ENCODE results near the gene FBP2. TPM values are rescaled to one million over a fixed set of nuclear protein-coding genes. Genes with fewer than 3 reads are reported as not detected.
A peak's percentile ranks its signal among the peaks of the same experiment; 100 is the strongest.

The FBP2 gene
- total RNA-seq, 2 donors from 2014 or later: 2.0 TPM; not detected in 1

GRCh38 chr9:94639061-94639998 lies 45.7 kb upstream of the FBP2 start, which contains the start of gene FBP1:
Gene FBP1 (minus strand): TSS chr9:94639518. CDS start chr9:94639310, 208 bp downstream.
- TF ChIP-seq CTCF (IDR thresholded peaks at IDR 0.05) (no peak), POLR2A (IDR thresholded peaks at IDR 0.05) (peak; percentile 19)
- intact Hi-C loops (cut with DNase I): no loop called here
- H3K27ac ChIP-seq: peak within 1 kb of the TSS in 1 of 2 donors; percentile 41
- DNase-seq (ENCODE audit: low spot score): no peak
- no peaks in the 10 kb centered on the region for H3K9me3 ChIP-seq
- no peaks in the 10 kb centered on the region for H3K27me3 ChIP-seq (replicated peaks; ENCODE audit: insufficient read depth)
- no peaks in the 10 kb centered on the region for H3K36me3 ChIP-seq
- WGBS: 10% methylated on average over 75 of the region's 79 CpGs
- H3K4me1 ChIP-seq (replicated peaks): no peaks in the 10 kb centered on the region
- peak within 1 kb of the TSS; percentile 32 to 50 for H3K4me3 ChIP-seq

GRCh38 chr9:94638335-94639060 lies 44.9 kb upstream of the FBP2 start:
- intact Hi-C loops (cut with DNase I): no loop called here
- peak overlapping the region; percentile 32 to 50 for H3K4me3 ChIP-seq
- H3K4me1 ChIP-seq (replicated peaks): no peaks in the 10 kb centered on the region
- DNase-seq (ENCODE audit: low spot score): no peak
- WGBS: 78% methylated on average over 17 of the region's 17 CpGs
- H3K27me3 ChIP-seq (replicated peaks; ENCODE audit: insufficient read depth): no peaks in the 10 kb centered on the region
- H3K9me3 ChIP-seq: no peaks in the 10 kb centered on the region
- no peaks in the 10 kb centered on the region for H3K36me3 ChIP-seq
- no peak overlapping the region for H3K27ac ChIP-seq
- no peak for TF ChIP-seq CTCF (IDR thresholded peaks at IDR 0.05)
- TF ChIP-seq POLR2A (IDR thresholded peaks at IDR 0.05): no peak
- no peak for TF ChIP-seq POLR2AphosphoS5 (IDR thresholded peaks at IDR 0.05)

GRCh38 chr9:94632737-94633136 lies 39.1 kb upstream of the FBP2 start:
- no peaks in the 10 kb centered on the region for H3K27me3 ChIP-seq (replicated peaks; ENCODE audit: insufficient read depth)
- H3K4me1 ChIP-seq (replicated peaks): peaks cover 13% of the 10 kb centered on the region
- intact Hi-C loops (cut with DNase I): no loop called here
- no peaks in the 10 kb centered on the region for H3K9me3 ChIP-seq
- DNase-seq (ENCODE audit: low spot score): no peak
- H3K36me3 ChIP-seq: no peaks in the 10 kb centered on the region
- no peak overlapping the region for H3K4me3 ChIP-seq
- no peak for TF ChIP-seq CTCF (IDR thresholded peaks at IDR 0.05)
- TF ChIP-seq POLR2A (IDR thresholded peaks at IDR 0.05): no peak
- peak; percentile 23 for TF ChIP-seq POLR2AphosphoS5 (IDR thresholded peaks at IDR 0.05)
- WGBS: 9% methylated on average over 5 of the region's 5 CpGs
- H3K27ac ChIP-seq: peak overlapping the region in 1 of 2 donors; percentile 61

- no peak for DNase-seq (ENCODE audit: low spot score)
- no peaks in the 10 kb centered on the region for H3K36me3 ChIP-seq
- peak overlapping the region; percentile 50 to 61 for H3K27ac ChIP-seq
- peaks cover 13% of the 10 kb centered on the region for H3K4me1 ChIP-seq (replicated peaks)
- 40% methylated on average over 8 of the region's 8 CpGs for WGBS
- H3K9me3 ChIP-seq: no peaks in the 10 kb centered on the region
- no peak overlapping the region for H3K4me3 ChIP-seq
- intact Hi-C loops (cut with DNase I): no loop called here
- H3K27me3 ChIP-seq (replicated peaks; ENCODE audit: insufficient read depth): no peaks in the 10 kb centered on the region
- TF ChIP-seq CTCF (IDR thresholded peaks at IDR 0.05) (no peak), POLR2AphosphoS5 (IDR thresholded peaks at IDR 0.05) (peak; percentile 35), POLR2A (IDR thresholded peaks at IDR 0.05) (no peak)
Measured at GRCh38 chr9:94631599-94631998, 38.0 kb upstream of the FBP2 start.
